ENCODE results near the gene PEX14. TPM values are rescaled to one million over a fixed set of nuclear protein-coding genes. Genes with fewer than 3 reads are reported as not detected.

PEX14 gene
- total RNA-seq, 1 donor from 2014 or later = 27.4 TPM

- Histone ChIP-seq H3K36me3 (ENCODE audit: control insufficient read depth, insufficient read depth, low read length) (no peaks in the 10 kb centered on the region), H3K27me3 (ENCODE audit: control insufficient read depth, insufficient read depth, low read length) (no peaks in the 10 kb centered on the region), H3K4me3 (ENCODE audit: low read depth, low read length) (peak overlapping the region; percentile 68)
- no peak for DNase-seq (ENCODE audit: low read depth)
- no peak for TF ChIP-seq CTCF (IDR thresholded peaks at IDR 0.05; ENCODE audit: insufficient read depth, low read length, poor library complexity, severe bottlenecking)
Measured at GRCh38 chr1:10431070-10431730, 43.5 kb upstream of the PEX14 start.

GRCh38 chr1:10432910-10433700 lies 41.6 kb upstream of the PEX14 start:
- Histone ChIP-seq H3K36me3 (ENCODE audit: control insufficient read depth, insufficient read depth, low read length) (no peaks in the 10 kb centered on the region), H3K27me3 (ENCODE audit: control insufficient read depth, insufficient read depth, low read length) (no peaks in the 10 kb centered on the region), H3K4me3 (ENCODE audit: low read depth, low read length) (no peak overlapping the region)
- TF ChIP-seq CTCF (IDR thresholded peaks at IDR 0.05; ENCODE audit: insufficient read depth, low read length, poor library complexity, severe bottlenecking) = no peak
- DNase-seq (ENCODE audit: low read depth) = no peak

- TF ChIP-seq CTCF (IDR thresholded peaks at IDR 0.05; ENCODE audit: insufficient read depth, low read length, poor library complexity, severe bottlenecking) = no peak
- Histone ChIP-seq H3K36me3 (ENCODE audit: control insufficient read depth, insufficient read depth, low read length) (no peaks in the 10 kb centered on the region), H3K4me3 (ENCODE audit: low read depth, low read length) (no peak overlapping the region), H3K27me3 (ENCODE audit: control insufficient read depth, insufficient read depth, low read length) (no peaks in the 10 kb centered on the region)
- no peak for DNase-seq (ENCODE audit: low read depth)
Measured at GRCh38 chr1:10433790-10434189, 41.0 kb upstream of the PEX14 start.

- H3K27me3 ChIP-seq (ENCODE audit: control insufficient read depth, insufficient read depth, low read length) = no peaks in the 10 kb centered on the region
- no peak overlapping the region for H3K4me3 ChIP-seq (ENCODE audit: low read depth, low read length)
Measured at GRCh38 chr1:10434590-10434989, 40.2 kb upstream of the PEX14 start.

GRCh38 chr1:10437052-10437451 lies 37.7 kb upstream of the PEX14 start:
- TF ChIP-seq CTCF (IDR thresholded peaks at IDR 0.05; ENCODE audit: insufficient read depth, low read length, poor library complexity, severe bottlenecking) = no peak
- no peak for DNase-seq (ENCODE audit: low read depth)

More at GRCh38 chr1:10434590-10434989, 40.2 kb upstream of the PEX14 start:
- no peak for DNase-seq (ENCODE audit: low read depth)
- TF ChIP-seq CTCF (IDR thresholded peaks at IDR 0.05; ENCODE audit: insufficient read depth, low read length, poor library complexity, severe bottlenecking) = no peak
- no peaks in the 10 kb centered on the region for H3K36me3 ChIP-seq (ENCODE audit: control insufficient read depth, insufficient read depth, low read length)

More at GRCh38 chr1:10437052-10437451, 37.7 kb upstream of the PEX14 start:
- H3K36me3 ChIP-seq (ENCODE audit: control insufficient read depth, insufficient read depth, low read length) = no peaks in the 10 kb centered on the region
- H3K27me3 ChIP-seq (ENCODE audit: control insufficient read depth, insufficient read depth, low read length) = no peaks in the 10 kb centered on the region
- H3K4me3 ChIP-seq (ENCODE audit: low read depth, low read length) = no peak overlapping the region
